ENCODE measurements around the gene PLEKHH2. TPM values are rescaled to one million over a fixed set of nuclear protein-coding genes. Genes with fewer than 3 reads are reported as not detected.

PLEKHH2 gene
- polyA plus RNA-seq, 1 of the 3 experiments (the other 2 are of a cell fraction), result 1.9 TPM

DNA sequence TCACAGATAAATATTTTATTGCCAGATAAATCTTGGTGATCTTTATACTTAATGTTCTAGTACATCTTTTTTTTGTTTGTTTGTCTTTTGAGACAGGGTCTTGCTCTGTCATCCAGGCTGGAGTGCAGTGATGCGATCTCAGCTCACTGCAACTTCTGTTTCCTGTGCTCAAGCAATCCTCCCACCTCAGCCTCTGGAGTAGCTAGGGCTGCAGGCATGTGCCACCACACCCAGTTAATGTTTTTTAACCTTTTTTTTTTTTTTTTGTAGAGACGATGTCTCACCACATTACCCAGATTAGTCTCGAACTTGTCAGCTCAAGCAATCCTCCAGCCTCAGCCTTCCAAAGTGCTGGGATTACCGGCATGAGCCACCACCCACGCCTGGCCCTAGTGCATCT is 48.3 kb downstream of the PLEKHH2 start:
- Histone ChIP-seq H3K9ac (no peak overlapping the region), H2AFZ (ENCODE audit: low read depth) (peak overlapping the region; percentile 29; the same call in 1 of the 2 replicates), H3K4me2 (no peak overlapping the region), H3K9me2 (no peaks in the 10 kb centered on the region), H3K4me3 (ENCODE audit: low read depth in 2 of 2, low read length in 1 of 2) (no peak overlapping the region), H3K36me3 (replicated peaks in 1 of 2; ENCODE audit: control insufficient read depth in 1 of 2, insufficient read depth in 2 of 2, low read length in 1 of 2) (no peaks in the 10 kb centered on the region), H3K9me3 (no peaks in the 10 kb centered on the region), H3K27ac (ENCODE audit: low read depth in 2 of 2, low read length in 1 of 2) (no peak overlapping the region), H3K79me2 (ENCODE audit: insufficient read depth) (no peaks in the 10 kb centered on the region), H4K20me1 (ENCODE audit: insufficient read depth) (no peaks in the 10 kb centered on the region), H3K4me1 (ENCODE audit: control insufficient read depth in 1 of 2, insufficient read depth in 2 of 2, low read depth in 1 of 2, low read length in 1 of 2) (no peaks in the 10 kb centered on the region), H3F3A (replicated peaks; ENCODE audit: insufficient read depth) (peaks cover 3% of the 10 kb centered on the region), H3K27me3 (ENCODE audit: insufficient read depth) (no peaks in the 10 kb centered on the region)
- WGBS (ENCODE audit: low lambda C conversion rate), result 77% methylated on average over 5 of the region's 5 CpGs
- POLR2A ChIA-PET, result interaction anchor here (1.3 kb wide), 1 partner anchor 9 kb away, joined by 3 read pairs; the partner anchor contains the start of gene C1GALT1C1L
- no peak for DNase-seq
- TF ChIP-seq RCOR1 (IDR thresholded peaks at IDR 0.05; ENCODE audit: low read length), result no peak
- no peak for TF ChIP-seq RFX5 (IDR thresholded peaks at IDR 0.05; ENCODE audit: low read length)
- TF ChIP-seq EZH2phosphoT487 (IDR thresholded peaks at IDR 0.05; ENCODE audit: borderline replicate concordance, low read depth), result no peak
- TF ChIP-seq RXRA (IDR thresholded peaks at IDR 0.05; ENCODE audit: borderline replicate concordance, low read depth), result no peak
- no peak for TF ChIP-seq NFIC (IDR thresholded peaks at IDR 0.05; ENCODE audit: borderline replicate concordance)
- no peak for TF ChIP-seq FOXM1 (IDR thresholded peaks at IDR 0.05; ENCODE audit: low read depth)
- no peak for TF ChIP-seq FOXJ3 (CRISPR knock-in tag; IDR thresholded peaks at IDR 0.05)
- no peak for TF ChIP-seq ELF1 (IDR thresholded peaks at IDR 0.05)
- no peak for TF ChIP-seq EP300 (IDR thresholded peaks at IDR 0.05; ENCODE audit: borderline replicate concordance in 1 of 2, low read depth in 1 of 2, low read length in 1 of 2)
- TF ChIP-seq NRF1 (IDR thresholded peaks at IDR 0.05; ENCODE audit: low read depth, low read length), result no peak
- TF ChIP-seq, protein P1, sequence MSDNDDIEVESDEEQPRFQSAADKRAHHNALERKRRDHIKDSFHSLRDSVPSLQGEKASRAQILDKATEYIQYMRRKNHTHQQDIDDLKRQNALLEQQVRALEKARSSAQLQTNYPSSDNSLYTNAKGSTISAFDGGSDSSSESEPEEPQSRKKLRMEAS (IDR thresholded peaks at IDR 0.05; ENCODE audit: low read depth), result no peak
- TF ChIP-seq, protein P2, sequence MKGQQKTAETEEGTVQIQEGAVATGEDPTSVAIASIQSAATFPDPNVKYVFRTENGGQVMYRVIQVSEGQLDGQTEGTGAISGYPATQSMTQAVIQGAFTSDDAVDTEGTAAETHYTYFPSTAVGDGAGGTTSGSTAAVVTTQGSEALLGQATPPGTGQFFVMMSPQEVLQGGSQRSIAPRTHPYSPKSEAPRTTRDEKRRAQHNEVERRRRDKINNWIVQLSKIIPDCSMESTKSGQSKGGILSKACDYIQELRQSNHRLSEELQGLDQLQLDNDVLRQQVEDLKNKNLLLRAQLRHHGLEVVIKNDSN (IDR thresholded peaks at IDR 0.05; ENCODE audit: borderline replicate concordance, low read depth), result no peak
- no peak for TF ChIP-seq JUND (IDR thresholded peaks at IDR 0.05)
- no peak for TF ChIP-seq MXI1 (IDR thresholded peaks at IDR 0.05; ENCODE audit: low read depth, low read length)
- CTCF ChIA-PET, result interaction anchor here (0.7 to 1.0 kb wide), 3 partner anchors 12 to 648 kb away, joined by 3 to 6 read pairs (median 3); no protein-coding TSS in a partner anchor

DNA sequence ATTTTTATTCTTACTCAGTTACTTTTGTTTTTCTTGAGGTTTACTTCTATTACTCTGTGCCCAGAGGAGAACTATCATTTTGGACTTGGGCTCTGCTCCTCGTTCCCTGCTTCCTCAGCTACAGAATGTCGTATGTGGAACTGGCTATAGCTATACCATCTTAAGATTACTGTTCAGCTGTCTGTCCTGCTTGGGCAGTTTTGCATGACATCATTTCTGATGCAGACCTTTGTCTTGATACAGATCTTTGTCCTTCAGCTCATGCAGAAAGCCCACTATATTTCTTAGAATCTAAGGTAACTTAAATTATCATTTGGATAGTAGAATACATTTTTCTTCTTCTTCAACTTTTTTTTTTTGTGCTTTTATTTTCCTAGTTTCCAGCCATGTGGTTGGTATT is 52.9 kb downstream of the PLEKHH2 start:
- POLR2A ChIA-PET, result no interaction called here
- no peak overlapping the region for H3K4me3 ChIP-seq (ENCODE audit: low read depth in 2 of 2, low read length in 1 of 2)
- TF ChIP-seq GATA2 (CRISPR knock-in tag; IDR thresholded peaks at IDR 0.05) (no peak), ELF1 (IDR thresholded peaks at IDR 0.05) (no peak), NFIC (IDR thresholded peaks at IDR 0.05; ENCODE audit: borderline replicate concordance) (no peak), EP300 (IDR thresholded peaks at IDR 0.05; ENCODE audit: borderline replicate concordance in 1 of 2, low read depth in 1 of 2, low read length in 1 of 2) (no peak), GABPA (IDR thresholded peaks at IDR 0.05; ENCODE audit: low read depth) (no peak), RFX5 (IDR thresholded peaks at IDR 0.05; ENCODE audit: low read length) (no peak), TAF1 (IDR thresholded peaks at IDR 0.05; ENCODE audit: borderline replicate concordance, low read depth, low read length) (no peak), TEAD4 (IDR thresholded peaks at IDR 0.05; ENCODE audit: borderline replicate concordance, insufficient read depth) (no peak), RCOR1 (IDR thresholded peaks at IDR 0.05; ENCODE audit: low read length) (no peak), FOXJ3 (CRISPR knock-in tag; IDR thresholded peaks at IDR 0.05) (no peak), RAD21 (IDR thresholded peaks at IDR 0.05; ENCODE audit: low read length) (no peak), NRF1 (IDR thresholded peaks at IDR 0.05; ENCODE audit: low read depth, low read length) (no peak), CHD2 (IDR thresholded peaks at IDR 0.05; ENCODE audit: low read length, partially characterized antibody) (no peak), SMC3 (IDR thresholded peaks at IDR 0.05; ENCODE audit: low read depth, low read length) (no peak), SIN3A (IDR thresholded peaks at IDR 0.05; ENCODE audit: borderline replicate concordance, low read depth, low read length) (no peak)
- TF ChIP-seq, protein P2 (IDR thresholded peaks at IDR 0.05; ENCODE audit: borderline replicate concordance, low read depth), result no peak
- TF ChIP-seq, protein P3, sequence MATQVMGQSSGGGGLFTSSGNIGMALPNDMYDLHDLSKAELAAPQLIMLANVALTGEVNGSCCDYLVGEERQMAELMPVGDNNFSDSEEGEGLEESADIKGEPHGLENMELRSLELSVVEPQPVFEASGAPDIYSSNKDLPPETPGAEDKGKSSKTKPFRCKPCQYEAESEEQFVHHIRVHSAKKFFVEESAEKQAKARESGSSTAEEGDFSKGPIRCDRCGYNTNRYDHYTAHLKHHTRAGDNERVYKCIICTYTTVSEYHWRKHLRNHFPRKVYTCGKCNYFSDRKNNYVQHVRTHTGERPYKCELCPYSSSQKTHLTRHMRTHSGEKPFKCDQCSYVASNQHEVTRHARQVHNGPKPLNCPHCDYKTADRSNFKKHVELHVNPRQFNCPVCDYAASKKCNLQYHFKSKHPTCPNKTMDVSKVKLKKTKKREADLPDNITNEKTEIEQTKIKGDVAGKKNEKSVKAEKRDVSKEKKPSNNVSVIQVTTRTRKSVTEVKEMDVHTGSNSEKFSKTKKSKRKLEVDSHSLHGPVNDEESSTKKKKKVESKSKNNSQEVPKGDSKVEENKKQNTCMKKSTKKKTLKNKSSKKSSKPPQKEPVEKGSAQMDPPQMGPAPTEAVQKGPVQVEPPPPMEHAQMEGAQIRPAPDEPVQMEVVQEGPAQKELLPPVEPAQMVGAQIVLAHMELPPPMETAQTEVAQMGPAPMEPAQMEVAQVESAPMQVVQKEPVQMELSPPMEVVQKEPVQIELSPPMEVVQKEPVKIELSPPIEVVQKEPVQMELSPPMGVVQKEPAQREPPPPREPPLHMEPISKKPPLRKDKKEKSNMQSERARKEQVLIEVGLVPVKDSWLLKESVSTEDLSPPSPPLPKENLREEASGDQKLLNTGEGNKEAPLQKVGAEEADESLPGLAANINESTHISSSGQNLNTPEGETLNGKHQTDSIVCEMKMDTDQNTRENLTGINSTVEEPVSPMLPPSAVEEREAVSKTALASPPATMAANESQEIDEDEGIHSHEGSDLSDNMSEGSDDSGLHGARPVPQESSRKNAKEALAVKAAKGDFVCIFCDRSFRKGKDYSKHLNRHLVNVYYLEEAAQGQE (IDR thresholded peaks at IDR 0.05; ENCODE audit: low read depth, low read length), result no peak

More for the DNA sequence above, 52.9 kb downstream of the PLEKHH2 start:
- H3K9ac ChIP-seq, result no peak overlapping the region
- no peaks in the 10 kb centered on the region for H4K20me1 ChIP-seq (ENCODE audit: insufficient read depth)
- H3K4me1 ChIP-seq (ENCODE audit: control insufficient read depth in 1 of 2, insufficient read depth in 2 of 2, low read depth in 1 of 2, low read length in 1 of 2), result no peaks in the 10 kb centered on the region
- no peaks in the 10 kb centered on the region for H3K9me3 ChIP-seq
- H3F3A ChIP-seq (replicated peaks; ENCODE audit: insufficient read depth), result no peaks in the 10 kb centered on the region
- no peaks in the 10 kb centered on the region for H3K27me3 ChIP-seq (ENCODE audit: insufficient read depth)
- no peak for DNase-seq
- H3K79me2 ChIP-seq (ENCODE audit: insufficient read depth), result no peaks in the 10 kb centered on the region
- H3K36me3 ChIP-seq (replicated peaks in 1 of 2; ENCODE audit: control insufficient read depth in 1 of 2, insufficient read depth in 2 of 2, low read length in 1 of 2), result no peaks in the 10 kb centered on the region
- CTCF ChIA-PET, result interaction anchor here (0.6 to 1.3 kb wide), 4 partner anchors 8 to 254 kb away, joined by 3 to 5 read pairs (median 3); no protein-coding TSS in a partner anchor
- no peak overlapping the region for H2AFZ ChIP-seq (ENCODE audit: low read depth)
- H3K9me2 ChIP-seq, result no peaks in the 10 kb centered on the region
- H3K27ac ChIP-seq (ENCODE audit: low read depth in 2 of 2, low read length in 1 of 2), result no peak overlapping the region
- 64% methylated on average over 2 of the region's 2 CpGs for WGBS (ENCODE audit: low lambda C conversion rate)
- H3K4me2 ChIP-seq, result no peak overlapping the region
